Measurements from ENCODE around the gene IGSF3.
"Not testable (repeated sequence)": the region's sequence is repeated elsewhere in the genome, so short reads cannot be mapped to it uniquely, and the experiment has no call there.

The IGSF3 gene

GRCh38 chr1:116579259-116579875 lies 88.2 kb downstream of the IGSF3 start:
- DNase-seq (ENCODE audit: low read depth, low spot score): no peak

- DNase-seq (ENCODE audit: low read depth, low spot score): no peak
Measured at GRCh38 chr1:116578581-116578980, 89.0 kb downstream of the IGSF3 start.

- no peak for DNase-seq (ENCODE audit: low read depth, low spot score)
Measured at GRCh38 chr1:116577759-116578314, 89.7 kb downstream of the IGSF3 start.

- peak; percentile 31 for DNase-seq (ENCODE audit: low read depth, low spot score)
Measured at GRCh38 chr1:116574581-116575291, 92.8 kb downstream of the IGSF3 start.

GRCh38 chr1:116573431-116574095 lies 94.0 kb downstream of the IGSF3 start:
- no peak for DNase-seq (ENCODE audit: low read depth, low spot score)

GRCh38 chr1:116572771-116573430 lies 94.6 kb downstream of the IGSF3 start:
- no peak for DNase-seq (ENCODE audit: low read depth, low spot score)

- no peak for DNase-seq (ENCODE audit: low read depth, low spot score)
Measured at GRCh38 chr1:116572099-116572498, 95.4 kb downstream of the IGSF3 start.

- no peak for DNase-seq (ENCODE audit: low read depth, low spot score)
Measured at GRCh38 chr1:116571215-116571919, 96.2 kb downstream of the IGSF3 start.

GRCh38 chr1:116570358-116571214 lies 96.9 kb downstream of the IGSF3 start, which contains the start of gene CD58:
Gene CD58, minus strand, starts transcription at chr1:116571026. Its CDS starts 54 bp downstream, at chr1:116570972.
- peak; percentile 63 for DNase-seq (ENCODE audit: low read depth, low spot score)

GRCh38 chr1:116569776-116570357 lies 97.7 kb downstream of the IGSF3 start:
- DNase-seq (ENCODE audit: low read depth, low spot score): peak; percentile 30

- no peak for DNase-seq (ENCODE audit: low read depth, low spot score)
Measured at GRCh38 chr1:116569381-116569670, 98.2 kb downstream of the IGSF3 start.

- DNase-seq (ENCODE audit: low read depth, low spot score): no peak
Measured at GRCh38 chr1:116568662-116569380, 98.7 kb downstream of the IGSF3 start.

- no peak for DNase-seq (ENCODE audit: low read depth, low spot score)
Measured at GRCh38 chr1:116567790-116568661, 99.5 kb downstream of the IGSF3 start.

GRCh38 chr1:116565222-116565621 lies 102.3 kb downstream of the IGSF3 start:
- DNase-seq (ENCODE audit: low read depth, low spot score): no peak

GRCh38 chr1:116564426-116564825 lies 103.1 kb downstream of the IGSF3 start:
- no peak for DNase-seq (ENCODE audit: low read depth, low spot score)

GRCh38 chr1:116562465-116562864 lies 105.1 kb downstream of the IGSF3 start:
- not testable (repeated sequence) for DNase-seq (ENCODE audit: low read depth, low spot score)

- DNase-seq (ENCODE audit: low read depth, low spot score): no peak
Measured at GRCh38 chr1:116561563-116561962, 106.0 kb downstream of the IGSF3 start.

- no peak for DNase-seq (ENCODE audit: low read depth, low spot score)
Measured at GRCh38 chr1:116560704-116561490, 106.6 kb downstream of the IGSF3 start.

All from activated CD4-positive, CD25-positive, alpha-beta regulatory T cell treated with anti-CD3 and anti-CD28 coated beads, Interleukin-2, amount 50 U/mL, for 16 hours (primary cell).